Peyer's patch (tissue), 4 donors: ENCODE results near the gene TTK. TPM values are rescaled to one million over a fixed set of nuclear protein-coding genes. Genes with fewer than 3 reads are reported as not detected.

Source experiments
- DNase-seq, 3 donors: peaks; one replicate each; pipeline ENCODE4 v3.0.0-alpha.2; 2017 to 2019
- H3K27ac ChIP-seq, 4 donors: fragments of 200-600 bp; sonication (generic); one replicate each; pipeline ENCODE4 v1.5.1; 2016 to 2019
- H3K27me3 ChIP-seq, 2 donors: fragments of 200-600 bp; sonication (generic); one replicate each; pipeline ENCODE4 v1.5.1; 2019
- H3K36me3 ChIP-seq, 3 donors: fragments of 200-600 bp; sonication (generic); one replicate each; pipeline ENCODE4 v1.5.1; 2016 to 2019
- H3K4me1 ChIP-seq, 4 donors: fragments of 200-600 bp; sonication (generic); one replicate each; pipeline ENCODE4 v1.5.1; 2016 to 2019
- H3K4me3 ChIP-seq, 4 donors: fragments of 200-600 bp; sonication (generic); 1 replicate in 3 of 4; 2 replicates in 1 of 4; pipeline ENCODE4 v1.5.1; 2016 to 2019; ENCODE audit warnings: mild to moderate bottlenecking in 1 of 4
- H3K9me3 ChIP-seq, 4 donors: fragments of 200-600 bp; sonication (generic); one replicate each; pipeline ENCODE4 v1.5.1; 2016 to 2019; ENCODE audit warnings: mild to moderate bottlenecking in 1 of 4
- CTCF ChIP-seq, 6 experiments: fragments of 450-650 bp in 4 of 6; fragments of 200-600 bp in 2 of 6; sonication (generic) in 1 of 6; IDR thresholded peaks; one replicate each; pipeline ENCODE4 v1.5.1; 2017 to 2019; ENCODE audit warnings: antibody characterized with exemption in 6 of 6, mild to moderate bottlenecking in 3 of 6, moderate library complexity in 1 of 6
- POLR2A ChIP-seq, 2 donors: fragments of 450-650 bp; IDR thresholded peaks; one replicate each; pipeline ENCODE4 v1.5.1; 2017; ENCODE audit warnings: antibody characterized with exemption in 2 of 2, mild to moderate bottlenecking in 2 of 2, moderate library complexity in 2 of 2
- total RNA-seq, 4 donors: library from RNA; depleted of rRNA; stranded (reverse); fragments of >200 nt; gene quantifications; one replicate each; pipeline ENCODE4 v1.1.0, GENCODE V29; 2016

Gene TTK
- total RNA-seq, 4 donors from 2014 or later = 0.94 to 5.9 (median 4.1) TPM

GRCh38 chr6:79981652-79982051, 22.8 kb upstream of the TTK start:
- H3K36me3 ChIP-seq = no peaks in the 10 kb centered on the region
- DNase-seq = no peak
- no peaks in the 10 kb centered on the region for H3K9me3 ChIP-seq
- TF ChIP-seq CTCF (IDR thresholded peaks at IDR 0.05) (no peak), POLR2A (IDR thresholded peaks at IDR 0.05) (no peak)
- no peak overlapping the region for H3K4me3 ChIP-seq
- no peaks in the 10 kb centered on the region for H3K27me3 ChIP-seq
- H3K27ac ChIP-seq = no peak overlapping the region
- H3K4me1 ChIP-seq = no peaks in the 10 kb centered on the region

- DNase-seq = no peak
- Histone ChIP-seq H3K27me3 (no peaks in the 10 kb centered on the region), H3K9me3 (no peaks in the 10 kb centered on the region), H3K27ac (no peak overlapping the region), H3K4me3 (no peak overlapping the region), H3K36me3 (no peaks in the 10 kb centered on the region), H3K4me1 (no peaks in the 10 kb centered on the region)
- TF ChIP-seq CTCF (IDR thresholded peaks at IDR 0.05) (no peak), POLR2A (IDR thresholded peaks at IDR 0.05) (no peak)
Measured at GRCh38 chr6:79984261-79984660, 20.2 kb upstream of the TTK start.

- Histone ChIP-seq H3K36me3 (no peaks in the 10 kb centered on the region), H3K4me1 (no peaks in the 10 kb centered on the region), H3K27me3 (no peaks in the 10 kb centered on the region), H3K4me3 (no peak overlapping the region), H3K27ac (no peak overlapping the region), H3K9me3 (no peaks in the 10 kb centered on the region)
- no peak for DNase-seq
- TF ChIP-seq CTCF (IDR thresholded peaks at IDR 0.05) (no peak), POLR2A (IDR thresholded peaks at IDR 0.05) (no peak)
Measured at GRCh38 chr6:79985128-79985527, 19.3 kb upstream of the TTK start.

- TF ChIP-seq POLR2A (IDR thresholded peaks at IDR 0.05) = no peak
- TF ChIP-seq CTCF (IDR thresholded peaks at IDR 0.05) = no peak
- Histone ChIP-seq H3K36me3 (no peaks in the 10 kb centered on the region), H3K27me3 (no peaks in the 10 kb centered on the region), H3K9me3 (no peaks in the 10 kb centered on the region), H3K4me3 (no peak overlapping the region), H3K27ac (no peak overlapping the region), H3K4me1 (no peaks in the 10 kb centered on the region)
- no peak for DNase-seq
Measured at GRCh38 chr6:79989641-79990040, 14.8 kb upstream of the TTK start.

- Histone ChIP-seq H3K27ac (no peak overlapping the region), H3K4me3 (no peak overlapping the region), H3K36me3 (no peaks in the 10 kb centered on the region), H3K4me1 (no peaks in the 10 kb centered on the region), H3K9me3 (no peaks in the 10 kb centered on the region), H3K27me3 (no peaks in the 10 kb centered on the region)
- TF ChIP-seq CTCF (IDR thresholded peaks at IDR 0.05) (no peak), POLR2A (IDR thresholded peaks at IDR 0.05) (no peak)
- DNase-seq = no peak
Measured at GRCh38 chr6:79993012-79993910, 11.2 kb upstream of the TTK start.
